HG02763 (cell line): Measurements from ENCODE around the gene TFF1.

Experiments
- ATAC-seq: cut with Tn5 transposase; IDR thresholded peaks from one replicate; pipeline ENCODE4 v1.9.1; 2021; ENCODE audit warnings: mild to moderate bottlenecking, moderate library complexity; ENCODE audit not compliant: unreplicated experiment

TFF1 gene

GRCh38 chr21:42383331-42383730 lies 17.0 kb upstream of the TFF1 start:
- no peak for ATAC-seq

GRCh38 chr21:42382915-42383314 lies 16.6 kb upstream of the TFF1 start:
- no peak for ATAC-seq

GRCh38 chr21:42381347-42381984 lies 15.1 kb upstream of the TFF1 start:
- ATAC-seq = no peak

GRCh38 chr21:42379426-42380215 lies 13.3 kb upstream of the TFF1 start:
- no peak for ATAC-seq

GRCh38 chr21:42378418-42378817 lies 12.1 kb upstream of the TFF1 start:
- ATAC-seq = no peak

- no peak for ATAC-seq
Observed at GRCh38 chr21:42377951-42378340, 11.6 kb upstream of the TFF1 start.

GRCh38 chr21:42377211-42377950 lies 11.0 kb upstream of the TFF1 start:
- no peak for ATAC-seq

- ATAC-seq = no peak
Observed at GRCh38 chr21:42376338-42376982, 10.1 kb upstream of the TFF1 start.

GRCh38 chr21:42375966-42376337 lies 9.6 kb upstream of the TFF1 start:
- ATAC-seq = no peak

GRCh38 chr21:42375506-42375905 lies 9.2 kb upstream of the TFF1 start:
- ATAC-seq = no peak

- no peak for ATAC-seq
Observed at GRCh38 chr21:42374864-42375499, 8.6 kb upstream of the TFF1 start.

- no peak for ATAC-seq
Observed at GRCh38 chr21:42374457-42374856, 8.1 kb upstream of the TFF1 start.

GRCh38 chr21:42373908-42374455 lies 7.6 kb upstream of the TFF1 start:
- ATAC-seq = no peak

GRCh38 chr21:42373196-42373907 lies 7.0 kb upstream of the TFF1 start:
- ATAC-seq = no peak

GRCh38 chr21:42370894-42371654 lies 4.7 kb upstream of the TFF1 start:
- no peak for ATAC-seq

- ATAC-seq = no peak
Observed at GRCh38 chr21:42369821-42370220, 3.5 kb upstream of the TFF1 start.

- ATAC-seq = no peak
Observed at GRCh38 chr21:42367367-42368165, 1.2 kb upstream of the TFF1 start.

- no peak for ATAC-seq
Observed at GRCh38 chr21:42365770-42366169, 565 bp downstream of the TFF1 start.
